NCI-H2081 treated with DMSO at 0.1 percent for 48 hours (cell line): Measurements from ENCODE around the gene TIMP4.

Source experiments
- DNase-seq: peaks from one replicate; lab custom pipeline; 2025; lab: John Stamatoyannopoulos, UW

Gene TIMP4

GRCh38 chr3:12158387-12159226 is at the start of gene TIMP4:
TSS of gene TIMP4 (minus strand) at chr3:12158912. CDS start at chr3:12158840, 72 bp downstream.
- no peak for DNase-seq

- no peak for DNase-seq
Observed at GRCh38 chr3:12205171-12205570, 46.5 kb upstream of the TIMP4 start.

- no peak for DNase-seq
Observed at GRCh38 chr3:12201813-12202212, 43.1 kb upstream of the TIMP4 start.

GRCh38 chr3:12198301-12198700 is 39.6 kb upstream of the TIMP4 start:
- DNase-seq = no peak

- no peak for DNase-seq
Observed at GRCh38 chr3:12197475-12197874, 38.8 kb upstream of the TIMP4 start.

- DNase-seq = no peak
Observed at GRCh38 chr3:12196684-12197083, 38.0 kb upstream of the TIMP4 start.

- no peak for DNase-seq
Observed at GRCh38 chr3:12195231-12195630, 36.5 kb upstream of the TIMP4 start.

- DNase-seq = no peak
Observed at GRCh38 chr3:12194669-12195161, 36.0 kb upstream of the TIMP4 start.

- no peak for DNase-seq
Observed at GRCh38 chr3:12194209-12194608, 35.5 kb upstream of the TIMP4 start.

- no peak for DNase-seq
Observed at GRCh38 chr3:12193485-12194165, 34.9 kb upstream of the TIMP4 start.

- DNase-seq = no peak
Observed at GRCh38 chr3:12192655-12193484, 34.2 kb upstream of the TIMP4 start.

- DNase-seq = no peak
Observed at GRCh38 chr3:12192173-12192572, 33.5 kb upstream of the TIMP4 start.

- no peak for DNase-seq
Observed at GRCh38 chr3:12191559-12191958, 32.8 kb upstream of the TIMP4 start.

- DNase-seq = no peak
Observed at GRCh38 chr3:12190832-12191231, 32.1 kb upstream of the TIMP4 start.

GRCh38 chr3:12190221-12190807 is 31.6 kb upstream of the TIMP4 start:
- no peak for DNase-seq

- no peak for DNase-seq
Observed at GRCh38 chr3:12188681-12189287, 30.1 kb upstream of the TIMP4 start.

GRCh38 chr3:12188328-12188648 is 29.6 kb upstream of the TIMP4 start:
- DNase-seq = no peak

GRCh38 chr3:12187448-12188327 is 29.0 kb upstream of the TIMP4 start:
- no peak for DNase-seq

- DNase-seq = no peak
Observed at GRCh38 chr3:12186515-12187286, 28.0 kb upstream of the TIMP4 start.

- no peak for DNase-seq
Observed at GRCh38 chr3:12186046-12186445, 27.3 kb upstream of the TIMP4 start.
